ENCODE measurements around the gene RANGRF.
A peak's percentile ranks its signal among the peaks of the same experiment; 100 is the strongest.
"Not testable (repeated sequence)": the region's sequence is repeated elsewhere in the genome, so short reads cannot be mapped to it uniquely, and the experiment has no call there.

Gene RANGRF

DNA sequence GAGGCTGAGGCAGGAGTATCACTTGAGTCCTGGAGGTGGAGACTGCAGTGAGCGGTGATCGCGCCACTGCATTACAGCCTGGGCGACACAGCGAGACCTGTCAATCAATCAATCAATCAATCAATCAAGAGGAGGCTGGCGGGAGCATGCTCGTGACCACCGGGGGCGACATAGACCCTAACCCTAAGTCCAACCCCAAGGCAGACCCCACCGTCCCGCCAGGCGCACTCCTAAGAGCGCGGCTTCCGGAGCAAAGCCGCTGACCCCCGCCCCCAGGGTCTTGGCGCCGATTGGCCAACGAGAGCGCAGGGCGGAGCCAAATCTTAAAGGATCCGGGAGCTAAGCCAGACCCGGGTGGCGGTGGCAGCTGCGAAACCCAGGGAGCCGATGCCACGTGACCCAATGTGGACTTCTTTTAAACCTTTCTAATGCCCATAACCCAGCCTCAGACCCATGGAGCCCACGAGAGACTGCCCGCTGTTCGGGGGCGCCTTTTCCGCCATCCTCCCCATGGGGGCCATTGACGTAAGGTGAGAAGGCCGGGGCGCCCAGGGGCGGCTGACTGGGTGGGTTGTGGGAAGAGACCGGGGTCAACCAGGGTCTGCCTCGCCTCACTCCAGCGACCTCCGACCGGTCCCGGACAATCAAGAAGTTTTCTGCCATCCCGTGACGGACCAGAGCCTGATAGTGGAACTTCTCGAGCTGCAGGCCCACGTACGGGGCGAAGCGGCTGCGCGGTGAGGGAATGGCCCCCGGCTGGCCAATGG is at the start of gene RANGRF:
Gene RANGRF (plus strand): TSS at position 335 of the 767 bp plus-strand sequence. CDS start 119 bp downstream, at position 454.
- H3K4me3 ChIP-seq (ENCODE audit: low read depth, low read length), result peak within 1 kb of the TSS; percentile 88

DNA sequence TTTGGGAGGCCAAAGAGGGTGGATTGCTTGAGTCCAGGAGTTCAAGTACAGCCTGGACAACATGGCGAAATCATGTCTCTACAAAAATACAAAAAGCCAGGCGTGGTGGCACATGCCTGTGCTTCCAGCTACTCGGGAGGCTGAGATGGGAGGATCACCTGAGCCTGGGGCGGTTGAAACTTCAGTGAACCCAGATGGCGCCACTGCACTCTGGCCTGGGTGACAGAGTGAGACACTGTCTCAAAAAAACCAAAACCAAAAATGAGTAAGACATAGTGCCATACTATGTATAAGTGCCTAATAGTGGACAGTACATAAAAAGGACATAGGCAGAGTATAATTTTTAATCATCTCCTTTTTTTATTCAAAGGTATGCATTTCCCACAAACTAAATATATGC is 44.6 kb upstream of the RANGRF start:
- no peak overlapping the region for H3K4me3 ChIP-seq (ENCODE audit: low read depth, low read length)

GRCh38 chr17:8244768-8245167 is 43.7 kb upstream of the RANGRF start:
- H3K4me3 ChIP-seq (ENCODE audit: low read depth, low read length), result no peak overlapping the region

DNA sequence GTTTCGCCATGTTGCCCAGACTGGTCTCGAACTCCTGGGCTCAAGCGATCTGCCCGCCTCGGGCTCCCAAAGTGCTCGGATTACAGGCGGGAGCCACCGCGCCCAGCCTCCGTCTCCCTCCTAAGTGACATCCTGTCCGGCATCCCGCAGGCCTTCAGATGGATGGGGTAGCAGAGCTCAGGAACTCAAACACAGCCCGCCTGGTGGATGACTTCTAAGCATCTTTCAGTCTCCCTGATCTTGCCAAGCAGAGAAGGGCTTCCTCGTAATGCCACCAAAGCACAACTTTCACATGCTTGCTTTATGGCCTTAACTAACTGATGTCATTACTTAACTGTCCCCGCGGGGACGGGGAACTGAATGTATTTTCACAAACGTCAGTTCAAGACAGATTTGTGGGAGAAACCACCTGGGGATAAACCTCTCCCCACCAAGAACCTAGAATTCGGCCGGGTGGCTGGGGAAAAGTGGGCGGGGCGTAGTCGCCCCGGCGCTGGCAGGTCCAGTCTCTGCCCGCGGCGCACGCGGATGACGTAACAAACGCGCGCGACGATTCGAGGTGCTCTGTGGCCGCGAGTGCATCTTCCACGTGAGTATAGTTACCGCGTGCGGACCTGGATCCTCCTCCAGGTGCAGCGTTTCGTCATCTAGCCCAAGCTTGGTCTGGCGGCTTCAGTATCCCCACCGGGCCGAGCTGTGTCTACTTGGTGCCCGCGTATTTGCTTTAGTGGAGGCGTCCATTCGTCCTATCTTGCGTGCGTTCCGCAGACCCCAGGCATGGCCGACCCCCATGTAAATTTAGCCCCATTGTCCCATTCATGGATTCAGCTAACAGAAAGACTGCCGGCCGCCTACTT is 39.5 kb upstream of the RANGRF start, which contains the start of gene PFAS:
Gene PFAS (plus strand): TSS at position 539 of the 857 bp plus-strand sequence. CDS start 4,649 bp downstream, outside the sequence.
- H3K4me3 ChIP-seq (ENCODE audit: low read depth, low read length), result peak within 1 kb of the TSS; percentile 95

DNA sequence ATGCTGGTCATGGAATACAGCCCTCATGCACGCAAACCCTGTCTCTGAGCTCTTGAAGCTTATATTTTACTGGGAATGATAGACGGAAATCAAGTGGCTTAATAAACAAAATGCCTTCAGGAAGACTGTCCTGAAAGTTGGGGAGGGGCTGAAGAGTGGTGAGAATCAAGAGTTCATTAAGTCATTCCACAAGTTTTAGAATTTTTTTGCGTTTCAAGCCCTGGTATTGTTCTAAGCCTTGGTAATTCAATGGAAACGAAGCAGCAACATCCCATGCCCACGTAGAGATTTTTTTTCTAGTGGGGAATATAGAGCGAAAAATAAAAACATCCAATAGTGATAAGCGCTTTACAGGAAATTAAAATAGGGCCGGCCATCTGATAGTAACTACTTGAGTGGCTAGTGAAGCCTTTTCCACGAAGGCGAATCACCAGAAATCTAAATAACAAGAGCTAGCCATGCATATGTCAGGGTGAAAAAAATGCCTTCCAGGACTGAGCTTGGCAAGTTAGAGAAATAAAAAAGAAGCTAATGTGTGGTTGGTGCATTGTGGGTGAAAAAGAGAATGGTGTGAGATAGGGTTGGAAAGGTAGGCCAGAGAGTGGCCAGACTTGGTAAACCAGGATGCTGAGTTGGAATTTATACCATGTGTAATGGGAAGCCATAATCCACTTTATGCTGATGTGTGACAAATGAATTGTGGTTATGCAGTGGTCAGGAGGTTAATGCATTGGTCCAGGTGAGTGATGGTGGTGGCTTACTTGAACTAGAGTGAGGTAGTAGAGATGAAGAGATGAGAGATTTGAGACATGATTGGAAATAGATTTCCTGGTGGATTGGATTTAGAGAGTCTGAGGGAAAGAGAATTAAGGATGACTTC is 38.6 kb upstream of the RANGRF start:
- peak overlapping the region; percentile 95 for H3K4me3 ChIP-seq (ENCODE audit: low read depth, low read length)

DNA sequence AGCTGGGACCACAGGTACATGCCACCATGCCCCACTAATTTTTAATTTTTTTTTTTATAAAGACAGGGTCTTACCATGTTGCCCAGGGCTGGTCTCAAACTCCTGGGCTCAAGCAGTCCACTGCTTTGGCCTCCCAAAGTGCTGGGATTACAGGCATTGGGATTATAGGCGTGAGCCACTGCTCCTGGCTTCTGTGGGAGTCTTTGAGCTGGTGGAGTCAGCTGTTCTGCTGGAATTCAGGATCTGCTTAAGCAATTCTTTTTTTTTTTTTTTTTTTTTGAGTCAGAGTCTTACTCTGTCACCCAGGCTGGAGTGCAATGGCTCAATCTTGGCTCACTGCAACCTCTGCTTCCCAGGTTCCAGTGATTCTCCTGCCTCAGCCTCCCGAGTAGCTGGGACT is 37.1 kb upstream of the RANGRF start:
- H3K4me3 ChIP-seq (ENCODE audit: low read depth, low read length), result not testable (repeated sequence)

GRCh38 chr17:8253801-8254200 is 34.7 kb upstream of the RANGRF start:
- H3K4me3 ChIP-seq (ENCODE audit: low read depth, low read length), result no peak overlapping the region

DNA sequence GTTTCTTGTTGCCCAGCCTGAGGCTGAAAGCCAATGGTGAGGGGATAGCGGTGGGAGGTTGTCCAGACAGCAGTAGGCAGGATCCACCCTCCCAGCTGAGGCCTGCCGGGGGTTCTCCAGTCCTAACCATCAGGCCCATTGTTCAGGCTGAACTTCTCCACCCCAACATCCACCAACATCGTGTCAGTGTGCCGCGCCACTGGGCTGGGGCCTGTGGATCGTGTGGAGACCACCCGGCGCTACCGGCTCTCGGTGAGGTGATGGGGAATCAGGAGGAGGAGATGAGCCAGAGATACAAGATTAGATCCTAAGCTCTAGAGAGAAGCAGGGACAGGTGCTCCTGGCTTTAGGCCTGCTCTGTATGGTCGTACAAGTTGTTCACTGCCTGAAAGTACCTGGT is 33.6 kb upstream of the RANGRF start:
- H3K4me3 ChIP-seq (ENCODE audit: low read depth, low read length), result no peak overlapping the region

DNA sequence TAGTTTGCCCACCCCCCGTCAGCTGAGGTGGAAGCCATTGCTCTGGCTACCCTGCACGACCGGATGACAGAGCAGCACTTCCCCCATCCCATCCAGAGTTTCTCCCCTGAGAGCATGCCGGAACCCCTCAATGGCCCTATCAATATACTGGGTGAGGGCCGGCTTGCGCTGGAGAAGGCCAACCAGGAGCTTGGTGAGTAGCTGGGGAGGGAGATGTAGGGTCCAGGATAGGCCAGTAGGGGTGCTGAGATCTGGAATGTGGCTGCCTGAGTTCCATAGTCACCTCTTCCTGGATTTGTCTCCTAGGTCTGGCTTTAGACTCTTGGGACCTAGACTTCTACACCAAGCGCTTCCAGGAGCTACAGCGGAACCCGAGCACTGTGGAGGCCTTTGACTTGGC is 33.0 kb upstream of the RANGRF start:
- H3K4me3 ChIP-seq (ENCODE audit: low read depth, low read length), result no peak overlapping the region

- no peak overlapping the region for H3K4me3 ChIP-seq (ENCODE audit: low read depth, low read length)
These were observed 32.2 kb upstream of the RANGRF start for GRCh38 chr17:8256291-8256690.

- H3K4me3 ChIP-seq (ENCODE audit: low read depth, low read length), result no peak overlapping the region
These were observed 31.8 kb upstream of the RANGRF start for GRCh38 chr17:8256691-8257090.

GRCh38 chr17:8257801-8258200 is 30.7 kb upstream of the RANGRF start:
- H3K4me3 ChIP-seq (ENCODE audit: low read depth, low read length), result no peak overlapping the region

DNA sequence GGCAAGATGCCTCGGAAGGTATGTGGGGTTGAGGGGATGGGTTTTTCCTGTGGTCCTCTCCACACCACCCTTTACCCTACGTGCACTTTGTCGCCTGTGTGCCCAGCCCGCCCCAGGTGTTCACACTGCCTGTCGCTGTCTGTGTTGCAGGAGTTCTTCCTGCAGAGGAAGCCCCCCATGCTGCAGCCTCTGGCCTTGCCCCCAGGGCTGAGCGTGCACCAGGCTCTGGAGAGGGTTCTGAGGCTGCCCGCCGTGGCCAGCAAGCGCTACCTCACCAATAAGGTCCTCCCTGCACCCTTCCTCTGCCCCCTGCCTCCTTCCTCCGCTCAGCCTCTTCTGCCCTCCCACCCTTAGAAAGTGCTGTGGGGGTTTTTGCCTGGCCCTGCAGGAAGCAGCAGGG is 24.1 kb upstream of the RANGRF start:
- no peak overlapping the region for H3K4me3 ChIP-seq (ENCODE audit: low read depth, low read length)

DNA sequence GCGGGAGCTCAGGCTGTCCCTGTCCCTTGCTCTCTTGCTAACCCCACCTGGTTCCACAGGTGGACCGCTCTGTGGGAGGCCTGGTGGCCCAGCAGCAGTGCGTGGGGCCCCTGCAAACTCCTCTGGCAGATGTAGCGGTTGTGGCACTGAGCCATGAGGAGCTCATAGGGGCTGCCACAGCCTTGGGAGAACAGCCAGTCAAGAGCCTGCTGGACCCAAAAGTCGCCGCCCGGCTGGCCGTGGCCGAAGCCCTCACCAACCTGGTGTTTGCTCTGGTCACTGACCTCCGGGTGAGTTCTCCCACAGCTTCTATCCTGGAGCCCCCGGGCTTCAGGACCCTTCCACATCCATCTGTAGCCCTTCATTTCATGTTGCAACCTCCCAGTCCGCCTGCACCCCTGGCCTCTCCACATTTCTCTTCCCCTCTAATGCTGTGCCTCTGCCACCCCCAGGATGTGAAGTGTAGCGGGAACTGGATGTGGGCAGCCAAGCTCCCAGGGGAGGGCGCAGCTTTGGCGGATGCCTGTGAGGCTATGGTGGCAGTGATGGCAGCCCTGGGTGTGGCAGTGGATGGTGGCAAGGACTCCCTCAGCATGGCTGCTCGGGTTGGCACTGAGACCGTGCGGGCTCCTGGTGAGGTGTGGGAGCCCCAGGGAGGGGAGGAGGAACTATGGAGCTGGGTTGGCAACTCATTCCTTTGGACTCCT is 23.5 kb upstream of the RANGRF start:
- no peak overlapping the region for H3K4me3 ChIP-seq (ENCODE audit: low read depth, low read length)

GRCh38 chr17:8266648-8267479 is 21.6 kb upstream of the RANGRF start:
- H3K4me3 ChIP-seq (ENCODE audit: low read depth, low read length), result no peak overlapping the region

GRCh38 chr17:8267480-8268147 is 20.9 kb upstream of the RANGRF start:
- no peak overlapping the region for H3K4me3 ChIP-seq (ENCODE audit: low read depth, low read length)

GRCh38 chr17:8268550-8269298 is 19.7 kb upstream of the RANGRF start:
- H3K4me3 ChIP-seq (ENCODE audit: low read depth, low read length), result no peak overlapping the region

GRCh38 chr17:8272421-8272820 is 16.0 kb upstream of the RANGRF start:
- H3K4me3 ChIP-seq (ENCODE audit: low read depth, low read length), result no peak overlapping the region

Measured in iPS-11a (cell line).